BJ (cell line): Measurements from ENCODE around the gene UNC13D. TPM values are rescaled to one million over a fixed set of nuclear protein-coding genes. Genes with fewer than 3 reads are reported as not detected.
A peak's percentile ranks its signal among the peaks of the same experiment; 100 is the strongest.

ENCODE experiments used
- CTCF ChIA-PET: fragments of 350-600 bp; formaldehyde crosslinking; extraction: SDS; loops from one replicate; lab custom pipeline; 2021; ENCODE audit warnings: antibody characterized with exemption, inconsistent platforms; lab: Yijun Ruan, JAX
- POLR2A ChIA-PET: fragments of 300-600 bp; sonication (Branson Sonifier 250); formaldehyde crosslinking; extraction: SDS; loops from one replicate; lab custom pipeline; 2021; ENCODE audit warnings: antibody characterized with exemption; lab: Charles Lee
- DNase-seq: peaks from one replicate; pipeline ENCODE4 v3.0.0-alpha.2; 2011; ENCODE audit warnings: low read depth
- H3K27me3 ChIP-seq: 2 replicates; pipeline ENCODE4 v1.6.0; 2011; ENCODE audit warnings: low read length; ENCODE audit not compliant: control insufficient read depth, insufficient read depth
- H3K36me3 ChIP-seq: 2 replicates; pipeline ENCODE4 v1.5.1; 2011; ENCODE audit warnings: low read length; ENCODE audit not compliant: control insufficient read depth, insufficient read depth
- H3K4me3 ChIP-seq: 2 replicates; pipeline ENCODE4 v1.5.1; 2011; ENCODE audit warnings: low read depth, mild to moderate bottlenecking, control low read depth, low read length
- polyA plus RNA-seq: library from polyadenylated mRNA; depleted of rRNA; stranded (reverse); fragments of >200 nt; gene quantifications from 2 replicates; pipeline ENCODE4 v1.2.3, GENCODE V29; 2011
- TF ChIP-seq, protein P1 (sequence below): IDR thresholded peaks from 2 replicates; pipeline ENCODE4 v1.5.1; 2011; ENCODE audit warnings: low read depth, mild to moderate bottlenecking, control low read depth, inconsistent platforms, low read length, moderate library complexity; ENCODE audit not compliant: insufficient read depth

UNC13D gene
- polyA plus RNA-seq, 1 experiment: 0.40 TPM

DNA sequence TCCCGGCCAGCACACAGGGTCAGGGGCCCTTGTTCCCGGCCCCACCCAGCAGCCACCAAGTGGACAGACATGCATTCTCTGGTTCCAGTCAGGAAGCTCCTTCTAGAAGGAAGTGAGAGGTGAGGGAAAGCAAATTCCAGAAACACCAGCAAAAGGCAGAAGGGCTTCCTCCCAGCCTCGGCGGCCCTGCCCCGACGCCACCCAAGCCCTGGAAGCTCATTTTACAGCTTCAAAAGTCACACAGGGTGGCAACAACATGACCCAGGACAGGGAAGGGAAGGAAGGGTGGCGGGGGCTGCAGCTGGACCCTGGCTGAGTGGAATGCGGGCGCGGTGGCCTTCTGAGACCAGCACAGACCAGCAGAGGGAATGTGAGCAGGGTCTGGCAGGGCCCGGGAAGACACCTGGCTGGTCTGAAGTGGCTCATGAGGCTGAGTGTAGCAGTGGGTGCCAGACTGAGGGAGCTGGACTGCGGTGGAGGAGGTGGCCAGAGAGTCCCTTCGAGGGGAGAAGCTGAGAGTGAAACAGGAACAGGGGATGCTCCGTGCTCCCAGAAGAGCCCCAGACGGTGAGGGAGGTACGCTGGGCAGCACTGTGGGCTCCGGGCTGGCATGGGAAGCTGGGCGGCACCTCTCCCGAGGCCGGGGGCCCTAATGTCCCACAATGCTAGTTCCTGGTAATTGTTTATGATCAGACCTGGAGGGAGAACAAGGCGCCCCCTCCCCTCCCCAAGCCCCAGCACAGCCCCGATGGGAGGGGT, 1.9 kb upstream of the UNC13D start:
- POLR2A ChIA-PET: no interaction called here
- Histone ChIP-seq H3K36me3 (peaks cover 25% of the 10 kb centered on the region), H3K27me3 (no peaks in the 10 kb centered on the region), H3K4me3 (no peak overlapping the region)
- CTCF ChIA-PET: interaction anchor here (0.6 to 3.6 kb wide), 15 partner anchors 9 to 92 kb away, joined by 3 to 20 read pairs (median 4); partner anchors contain the start of genes GALK1, TRIM65 and WBP2
- no peak for DNase-seq
- TF ChIP-seq, protein P1, sequence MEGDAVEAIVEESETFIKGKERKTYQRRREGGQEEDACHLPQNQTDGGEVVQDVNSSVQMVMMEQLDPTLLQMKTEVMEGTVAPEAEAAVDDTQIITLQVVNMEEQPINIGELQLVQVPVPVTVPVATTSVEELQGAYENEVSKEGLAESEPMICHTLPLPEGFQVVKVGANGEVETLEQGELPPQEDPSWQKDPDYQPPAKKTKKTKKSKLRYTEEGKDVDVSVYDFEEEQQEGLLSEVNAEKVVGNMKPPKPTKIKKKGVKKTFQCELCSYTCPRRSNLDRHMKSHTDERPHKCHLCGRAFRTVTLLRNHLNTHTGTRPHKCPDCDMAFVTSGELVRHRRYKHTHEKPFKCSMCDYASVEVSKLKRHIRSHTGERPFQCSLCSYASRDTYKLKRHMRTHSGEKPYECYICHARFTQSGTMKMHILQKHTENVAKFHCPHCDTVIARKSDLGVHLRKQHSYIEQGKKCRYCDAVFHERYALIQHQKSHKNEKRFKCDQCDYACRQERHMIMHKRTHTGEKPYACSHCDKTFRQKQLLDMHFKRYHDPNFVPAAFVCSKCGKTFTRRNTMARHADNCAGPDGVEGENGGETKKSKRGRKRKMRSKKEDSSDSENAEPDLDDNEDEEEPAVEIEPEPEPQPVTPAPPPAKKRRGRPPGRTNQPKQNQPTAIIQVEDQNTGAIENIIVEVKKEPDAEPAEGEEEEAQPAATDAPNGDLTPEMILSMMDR: no peak

DNA sequence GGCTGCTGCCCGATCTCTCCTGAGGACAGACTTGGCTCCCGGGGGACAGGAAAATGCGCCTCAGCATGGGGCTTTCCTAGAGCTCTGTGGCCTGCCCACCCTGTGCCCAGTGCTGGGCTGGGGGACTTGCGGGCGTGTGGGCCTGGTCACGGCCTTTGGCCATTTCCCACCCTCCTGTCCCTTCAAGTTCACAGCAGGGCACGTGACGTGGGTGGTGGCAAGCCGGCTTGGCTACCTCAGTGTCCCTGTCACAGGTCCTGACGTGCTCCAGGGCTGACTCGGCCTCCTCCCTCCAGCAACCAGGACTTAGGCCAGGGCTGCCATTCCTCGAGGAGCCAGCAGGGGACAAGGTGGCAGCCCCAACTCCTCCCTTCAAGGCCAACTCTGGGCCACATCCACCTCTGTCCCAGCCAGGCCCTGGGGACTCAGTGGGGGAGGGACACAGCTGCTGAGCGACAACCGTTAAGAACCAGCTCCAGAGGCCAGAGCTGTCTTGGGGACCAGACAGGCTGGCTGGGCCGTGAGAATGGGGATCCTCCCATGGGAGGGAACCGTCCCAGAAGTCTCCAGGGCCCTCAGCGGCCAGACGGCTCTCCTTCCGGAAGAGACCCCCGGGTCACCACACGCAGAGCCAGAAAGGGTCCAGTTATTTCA, 981 bp upstream of the UNC13D start:
- Histone ChIP-seq H3K27me3 (no peaks in the 10 kb centered on the region), H3K36me3 (peaks cover 22% of the 10 kb centered on the region), H3K4me3 (no peak overlapping the region)
- ChIA-PET POLR2A (no interaction called here), CTCF (interaction anchor here (0.7 to 3.6 kb wide), 15 partner anchors 8 to 91 kb away, joined by 3 to 20 read pairs (median 4); partner anchors contain the start of genes GALK1, TRIM65 and WBP2)
- DNase-seq: no peak
- TF ChIP-seq, protein P1: peak; percentile 77

DNA sequence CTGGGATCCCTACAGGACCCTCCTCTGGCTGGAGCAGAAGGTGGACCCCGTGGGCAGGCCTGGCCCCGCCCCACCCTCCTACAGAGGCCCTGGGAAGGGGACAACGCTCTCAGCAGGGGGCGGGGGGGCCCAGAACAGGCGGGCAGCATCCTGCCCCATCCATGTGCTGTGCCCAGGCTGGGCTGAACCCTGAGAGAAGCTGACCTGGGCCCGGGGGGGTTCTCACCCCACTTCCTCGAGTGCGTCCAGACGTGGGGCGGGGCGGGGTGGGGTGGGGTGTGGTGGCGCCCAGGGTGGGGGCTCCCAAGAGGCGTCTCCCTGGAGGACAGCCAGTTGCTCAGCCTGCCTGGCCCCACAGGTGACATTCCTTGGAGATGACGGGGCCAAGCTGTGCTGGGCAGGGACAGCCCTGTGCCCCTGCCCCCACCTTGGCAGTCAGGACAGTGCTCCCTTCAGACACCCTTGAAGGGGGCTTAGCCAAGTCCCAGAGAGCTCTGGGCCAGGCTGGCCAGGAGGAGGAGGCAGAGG, 390 bp upstream of the UNC13D start:
- Histone ChIP-seq H3K4me3 (no peak overlapping the region), H3K36me3 (peaks cover 22% of the 10 kb centered on the region), H3K27me3 (no peaks in the 10 kb centered on the region)
- CTCF ChIA-PET: interaction anchor here (0.7 to 3.6 kb wide), 11 partner anchors 8 to 91 kb away, joined by 3 to 19 read pairs (median 5); partner anchors contain the start of genes GALK1 and WBP2
- no peak for DNase-seq
- POLR2A ChIA-PET: interaction anchor here (1.2 kb wide), 1 partner anchor 11 kb away, joined by 14 read pairs; the partner anchor contains the start of gene WBP2
- TF ChIP-seq, protein P1: no peak

DNA sequence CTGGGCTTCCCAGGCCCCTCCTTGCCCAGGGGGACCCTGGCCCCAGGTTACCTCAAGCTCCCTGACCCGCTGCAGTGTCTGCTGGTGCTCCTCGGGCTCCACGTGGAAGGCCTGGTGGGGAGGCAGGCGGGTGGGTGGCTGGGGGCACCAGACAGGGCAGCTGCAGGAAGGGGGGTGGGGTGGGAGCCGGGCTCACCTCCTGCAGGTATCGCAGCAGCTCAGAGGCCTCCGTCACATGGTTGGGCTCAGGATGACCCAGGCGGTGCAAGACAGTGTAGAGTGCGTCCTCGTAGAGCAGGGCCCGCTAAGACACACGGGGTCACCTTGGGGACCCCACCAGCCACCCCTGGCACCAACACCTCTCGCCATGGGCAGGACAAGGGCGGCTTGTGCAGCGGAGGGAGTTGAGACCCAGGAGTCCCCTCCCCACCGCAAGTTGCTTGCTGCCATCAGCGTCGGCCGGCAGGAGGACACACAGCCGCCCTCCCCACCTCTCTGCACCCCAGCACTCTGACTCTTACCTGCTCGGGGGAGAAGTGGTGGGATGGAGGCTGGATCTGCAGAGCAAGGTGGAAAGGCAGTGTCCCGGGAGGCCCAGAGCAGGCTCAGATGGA, 1.1 kb downstream of the UNC13D start:
- ChIA-PET POLR2A (no interaction called here), CTCF (interaction anchor here (1.0 to 1.3 kb wide), 2 partner anchors 9 to 18 kb away, joined by 3 to 4 read pairs; no protein-coding TSS in a partner anchor)
- Histone ChIP-seq H3K36me3 (peaks cover 16% of the 10 kb centered on the region), H3K27me3 (no peaks in the 10 kb centered on the region), H3K4me3 (no peak overlapping the region)
- TF ChIP-seq, protein P1: no peak
- no peak for DNase-seq
